ENCODE data around the gene EXOC3L4.

- no peak for TF ChIP-seq CTCFL (IDR thresholded peaks at IDR 0.05; ENCODE audit: borderline replicate concordance, insufficient read depth, low read depth, low read length, poor library complexity, severe bottlenecking)
- TF ChIP-seq CREM (IDR thresholded peaks at IDR 0.05; ENCODE audit: low read depth), result no peak
- TF ChIP-seq ZNF780A (CRISPR knock-in tag; IDR thresholded peaks at IDR 0.05), result no peak
- TF ChIP-seq STAT6 (CRISPR knock-in tag; IDR thresholded peaks at IDR 0.05), result no peak
- TF ChIP-seq USF1 (CRISPR knock-in tag; IDR thresholded peaks at IDR 0.05), result no peak
- no peak for TF ChIP-seq NBN (IDR thresholded peaks at IDR 0.05; ENCODE audit: low read depth)
- no peak for TF ChIP-seq TRIM24 (IDR thresholded peaks at IDR 0.05)
- no peak for TF ChIP-seq POLR2AphosphoS5 (IDR thresholded peaks at IDR 0.05; ENCODE audit: control insufficient read depth, insufficient read depth, low read depth, low read length)
- TF ChIP-seq CTCF (IDR thresholded peaks at IDR 0.05 in 2 of 3, conservative IDR thresholded peaks at IDR 0.05 in 1 of 3; ENCODE audit: insufficient read depth in 2 of 3, low read depth in 1 of 3, low read length in 3 of 3), result no peak
Measured at GRCh38 chr14:103061482-103061976, 33.0 kb upstream of the EXOC3L4 start.
